Aorta (tissue), 5 donors: ENCODE data around the gene CPVL. TPM values are rescaled to one million over a fixed set of nuclear protein-coding genes. Genes with fewer than 3 reads are reported as not detected.
A peak's percentile ranks its signal among the peaks of the same experiment; 100 is the strongest.

Experiments used
- ATAC-seq: fragments of 200-7000 bp; cut with Tn5 transposase; one replicate; pipeline ENCODE4 v1.9.1; 2022; ENCODE audit warnings: moderate library complexity; ENCODE audit not compliant: low FRiP score
- DNase-seq, 2 donors: peaks; one replicate each; pipeline ENCODE4 v3.0.0-alpha.2; 2020
- H3K27ac ChIP-seq, 2 donors: one replicate each; pipeline ENCODE4 v1.5.1; 2013; ENCODE audit warnings: low read length in 2 of 2, mild to moderate bottlenecking in 2 of 2, moderate library complexity in 2 of 2, control low read depth in 1 of 2, inconsistent platforms in 1 of 2, low read depth in 1 of 2
- H3K27me3 ChIP-seq, 2 donors: one replicate each; pipeline ENCODE4 v1.6.1; 2013; ENCODE audit warnings: control low read depth in 1 of 2, low read length in 1 of 2, mild to moderate bottlenecking in 1 of 2, moderate library complexity in 1 of 2; ENCODE audit not compliant: insufficient read depth in 2 of 2, control insufficient read depth in 1 of 2
- H3K36me3 ChIP-seq, 2 donors: one replicate each; pipeline ENCODE4 v1.6.1; 2013; ENCODE audit warnings: control low read depth in 1 of 2, low read length in 1 of 2, mild to moderate bottlenecking in 1 of 2; ENCODE audit not compliant: insufficient read depth in 2 of 2, control insufficient read depth in 1 of 2
- H3K4me1 ChIP-seq, 2 donors: one replicate each; pipeline ENCODE4 v1.6.1; 2013; ENCODE audit warnings: low read length in 2 of 2, control low read depth in 1 of 2, mild to moderate bottlenecking in 1 of 2, moderate library complexity in 1 of 2; ENCODE audit not compliant: insufficient read depth in 2 of 2, control insufficient read depth in 1 of 2
- H3K4me3 ChIP-seq, 2 donors: one replicate each; pipeline ENCODE4 v1.5.1; 2013; ENCODE audit warnings: low read length in 2 of 2, control low read depth in 1 of 2, mild to moderate bottlenecking in 1 of 2
- H3K9me3 ChIP-seq: one replicate; pipeline ENCODE4 v1.6.1; 2013; ENCODE audit warnings: mild to moderate bottlenecking, low read length; ENCODE audit not compliant: control insufficient read depth
- WGBS, 2 donors: extraction: QIAGEN DNeasy Blood & Tissue Kit; methylation state at CpG; one replicate each; pipeline ENCODE4 v1.1.7; 2013; 5-methylcytosine and 5-hydroxymethylcytosine counted together
- intact Hi-C, 2 donors: fragments of 100-400 bp; cut with DNase I; formaldehyde crosslinking; loops; one replicate each; pipeline versions ENCODE4 v1.14.2 to v1.15.0; 2022
- polyA plus RNA-seq, 2 donors: library from polyadenylated mRNA; stranded (reverse); fragments of 200-250 nt; gene quantifications; one replicate each; pipeline ENCODE4 v1.2.3, GENCODE V29; 2013
- total RNA-seq, 2 donors: library from RNA; stranded (reverse); fragmentation: NEBNext Ultra II Directional; extraction: Animal tissue kit (Norgen Biotek cat#: 25700); gene quantifications; one replicate each; pipeline ENCODE4 v1.2.1, GENCODE V29; 2021
- donor health status: healthy with polysubstance abuse.
- donor health status: Bipolar disorder and iron deficiency.
- donor health status: DM: no; HTN: no; CAD: no.
- donor health status: DM: no; HTN: no; CAD: no.
- donor health status: DM: yes; HTN: yes; CAD: no.

Gene CPVL
- total and polyA plus RNA-seq, 4 donors = 2.7 to 50.2 (median 24.3) TPM

GRCh38 chr7:29189743-29190201, 43.4 kb upstream of the CPVL start:
- H3K27ac ChIP-seq = no peak overlapping the region
- no peak for ATAC-seq
- H3K4me1 ChIP-seq = no peaks in the 10 kb centered on the region
- H3K4me3 ChIP-seq = no peak overlapping the region
- intact Hi-C loops = loop anchor here (5.0 kb wide), 1 partner anchor 218 kb away; no protein-coding TSS in a partner anchor
- H3K36me3 ChIP-seq = no peaks in the 10 kb centered on the region
- no peaks in the 10 kb centered on the region for H3K9me3 ChIP-seq
- H3K27me3 ChIP-seq = no peaks in the 10 kb centered on the region
- WGBS, 2 donors = 8 to 11% methylated on average over 16 of the region's 16 CpGs
- peak; percentile 72 to 87 for DNase-seq

- H3K27me3 ChIP-seq = no peaks in the 10 kb centered on the region
- WGBS, 2 donors = 83 to 89% methylated on average over 6 of the region's 6 CpGs
- intact Hi-C loops = loop anchor here in 1 of 2 donors (5.0 kb wide), 1 partner anchor 222 kb away; no protein-coding TSS in a partner anchor
- no peaks in the 10 kb centered on the region for H3K36me3 ChIP-seq
- H3K4me1 ChIP-seq = no peaks in the 10 kb centered on the region
- H3K27ac ChIP-seq = no peak overlapping the region
- ATAC-seq (no peak), DNase-seq (no peak)
- H3K4me3 ChIP-seq = no peak overlapping the region
- peaks cover 3% of the 10 kb centered on the region for H3K9me3 ChIP-seq
Measured at GRCh38 chr7:29185613-29186012, 39.3 kb upstream of the CPVL start.

GRCh38 chr7:29184599-29184998, 38.3 kb upstream of the CPVL start:
- no peak for DNase-seq
- no peaks in the 10 kb centered on the region for H3K36me3 ChIP-seq
- no peak for ATAC-seq
- no peaks in the 10 kb centered on the region for H3K27me3 ChIP-seq
- no peak overlapping the region for H3K4me3 ChIP-seq
- intact Hi-C loops = no loop called here
- H3K4me1 ChIP-seq = no peaks in the 10 kb centered on the region
- H3K9me3 ChIP-seq = peaks cover 3% of the 10 kb centered on the region
- H3K27ac ChIP-seq = no peak overlapping the region
- WGBS, 2 donors = 92 to 94% methylated on average over 2 of the region's 2 CpGs

DNA sequence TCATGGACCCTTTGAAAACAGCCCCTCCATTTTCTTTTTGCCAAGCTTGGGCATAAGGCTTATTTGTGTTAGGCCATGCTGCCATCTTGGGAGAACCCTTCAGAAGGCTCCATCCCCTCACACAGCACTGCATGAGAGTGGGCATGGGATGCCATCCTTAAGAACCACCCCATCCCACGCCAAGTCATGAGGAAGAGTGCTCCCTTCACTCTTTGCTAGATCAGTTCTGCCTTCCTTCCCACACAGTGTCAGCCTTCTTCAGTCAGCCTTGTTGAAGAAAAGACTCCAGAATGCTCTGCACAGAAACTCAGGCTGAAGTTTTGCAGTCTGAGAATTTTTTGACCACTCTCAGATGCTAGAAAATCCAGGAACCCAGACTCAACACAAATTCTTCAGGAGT, 32.8 kb upstream of the CPVL start:
- intact Hi-C loops = no loop called here
- DNase-seq (no peak), ATAC-seq (no peak)
- no peaks in the 10 kb centered on the region for H3K4me1 ChIP-seq
- H3K9me3 ChIP-seq = peaks cover 3% of the 10 kb centered on the region
- 83 to 89% methylated on average over 1 of the region's 1 CpG for WGBS, 2 donors
- H3K4me3 ChIP-seq = no peak overlapping the region
- no peaks in the 10 kb centered on the region for H3K36me3 ChIP-seq
- no peak overlapping the region for H3K27ac ChIP-seq
- peaks cover 0 to 1% of the 10 kb centered on the region in 2 donors for H3K27me3 ChIP-seq

- DNase-seq = peak in 1 of 2 donors; percentile 84
- peak; percentile 64 for ATAC-seq
- Histone ChIP-seq H3K4me3 (no peak overlapping the region), H3K36me3 (no peaks in the 10 kb centered on the region), H3K27ac (no peak overlapping the region), H3K4me1 (no peaks in the 10 kb centered on the region), H3K9me3 (peaks cover 3% of the 10 kb centered on the region), H3K27me3 (peaks cover 0 to 1% of the 10 kb centered on the region in 2 donors)
- WGBS, 2 donors = 67 to 71% methylated on average over 9 of the region's 9 CpGs
- intact Hi-C loops = no loop called here
Measured at GRCh38 chr7:29177963-29178600, 31.7 kb upstream of the CPVL start.

- Histone ChIP-seq H3K9me3 (no peaks in the 10 kb centered on the region), H3K27me3 (peaks cover 0 to 1% of the 10 kb centered on the region in 2 donors), H3K36me3 (no peaks in the 10 kb centered on the region), H3K27ac (no peak overlapping the region), H3K4me3 (no peak overlapping the region), H3K4me1 (no peaks in the 10 kb centered on the region)
- intact Hi-C loops = no loop called here
- no peak for ATAC-seq
- WGBS, 2 donors = 21 to 23% methylated on average over 3 of the region's 3 CpGs
- DNase-seq = no peak
Measured at GRCh38 chr7:29173458-29173857, 27.1 kb upstream of the CPVL start.

DNA sequence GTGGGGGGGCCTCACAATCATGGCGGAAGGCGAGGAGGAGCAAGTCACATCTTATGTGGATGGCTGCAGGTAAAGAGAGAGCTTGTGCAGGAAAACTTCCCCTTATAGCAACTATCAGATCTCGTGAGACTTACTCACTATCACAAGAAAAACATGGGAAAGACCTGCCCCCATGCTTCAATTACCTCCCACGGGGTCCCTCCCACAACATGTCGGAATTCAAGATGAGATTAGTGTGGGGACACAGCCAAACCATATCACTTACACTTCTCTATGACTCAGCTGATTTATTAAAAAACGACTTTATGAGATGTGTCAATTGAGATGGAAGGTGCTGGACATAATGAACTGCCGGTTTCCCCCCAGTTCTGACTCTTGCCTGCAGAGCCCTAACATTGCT, 24.4 kb upstream of the CPVL start:
- intact Hi-C loops = no loop called here
- H3K27me3 ChIP-seq = no peaks in the 10 kb centered on the region
- 51 to 55% methylated on average over 7 of the region's 7 CpGs for WGBS, 2 donors

GRCh38 chr7:29167721-29168120, 21.4 kb upstream of the CPVL start:
- DNase-seq = no peak
- 35 to 40% methylated on average over 1 of the region's 1 CpG for WGBS, 2 donors
- Histone ChIP-seq H3K9me3 (peaks cover 3% of the 10 kb centered on the region), H3K4me3 (no peak overlapping the region), H3K4me1 (no peaks in the 10 kb centered on the region), H3K36me3 (no peaks in the 10 kb centered on the region), H3K27me3 (no peaks in the 10 kb centered on the region), H3K27ac (no peak overlapping the region)
- no peak for ATAC-seq
- intact Hi-C loops = no loop called here

More for the DNA sequence above, 24.4 kb upstream of the CPVL start:
- Histone ChIP-seq H3K4me3 (no peak overlapping the region), H3K27ac (no peak overlapping the region), H3K36me3 (no peaks in the 10 kb centered on the region), H3K9me3 (peaks cover 3% of the 10 kb centered on the region), H3K4me1 (no peaks in the 10 kb centered on the region)
- DNase-seq (no peak), ATAC-seq (no peak)

- Histone ChIP-seq H3K4me1 (no peaks in the 10 kb centered on the region), H3K27ac (no peak overlapping the region), H3K9me3 (peaks cover 7% of the 10 kb centered on the region), H3K36me3 (no peaks in the 10 kb centered on the region), H3K4me3 (no peak overlapping the region), H3K27me3 (no peaks in the 10 kb centered on the region)
- ATAC-seq = no peak
- no peak for DNase-seq
- intact Hi-C loops = no loop called here
- WGBS, 2 donors = 29 to 31% methylated on average over 3 of the region's 3 CpGs
Measured at GRCh38 chr7:29163854-29164253, 17.5 kb upstream of the CPVL start.
